Fibroblast of the aortic adventitia (primary cell): ENCODE results near the gene ABLIM2. TPM values are rescaled to one million over a fixed set of nuclear protein-coding genes. Genes with fewer than 3 reads are reported as not detected.
A peak's percentile ranks its signal among the peaks of the same experiment; 100 is the strongest.

Experiments
- DNase-seq: peaks from one replicate; pipeline ENCODE4 v3.0.0-alpha.2; 2010; ENCODE audit warnings: low read depth
- H3K4me3 ChIP-seq: 2 replicates; pipeline ENCODE4 v1.5.1; 2011; ENCODE audit warnings: low read depth, mild to moderate bottlenecking, control low read depth, low read length, moderate library complexity
- total RNA-seq: library from RNA; depleted of rRNA; stranded (reverse); fragments of >200 nt; gene quantifications from 2 replicates; pipeline ENCODE4 v1.2.3, GENCODE V29; 2012; ENCODE audit warnings: low replicate concordance
- TF ChIP-seq, protein P1 (sequence below): IDR thresholded peaks from 2 replicates; pipeline ENCODE4 v1.5.1; 2011; ENCODE audit warnings: mild to moderate bottlenecking, low read length, control low read depth, inconsistent platforms; ENCODE audit not compliant: insufficient read depth

Gene ABLIM2
- total RNA-seq, 1 donor = under 0.01 TPM

DNA sequence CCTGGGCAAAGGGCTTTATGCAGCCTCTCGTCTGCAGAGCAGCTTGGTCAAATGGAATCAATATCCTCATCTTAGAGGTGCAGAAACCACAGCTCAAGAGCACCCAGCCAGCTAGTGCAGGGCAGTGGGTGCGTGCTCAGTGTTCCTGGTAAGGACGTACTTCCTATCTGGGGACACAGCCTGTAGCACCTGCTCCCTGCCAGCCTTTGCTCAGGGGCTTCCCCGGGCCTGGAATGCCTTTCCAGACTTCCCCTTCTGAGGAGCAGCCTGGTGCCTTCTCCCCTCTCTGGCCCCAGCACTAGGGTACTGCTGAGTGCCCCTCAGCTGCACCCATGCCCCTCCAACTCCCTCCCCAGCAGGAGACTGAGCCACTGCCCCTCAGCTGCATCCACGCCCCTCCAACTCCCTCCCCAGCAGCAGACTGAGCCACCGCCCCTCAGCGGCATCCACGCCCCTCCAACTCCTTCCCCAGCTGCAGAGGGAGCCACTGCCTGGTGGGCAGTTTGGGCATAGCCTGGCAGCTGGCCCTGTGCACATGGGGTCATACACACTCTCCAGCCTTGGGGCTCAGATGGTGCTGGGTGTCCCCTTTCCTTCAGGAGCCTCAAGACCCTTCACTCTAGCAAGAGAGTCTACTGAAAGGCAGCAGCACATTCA is 176.7 kb downstream of the ABLIM2 start:
- H3K4me3 ChIP-seq = no peak overlapping the region
- TF ChIP-seq, protein P1, sequence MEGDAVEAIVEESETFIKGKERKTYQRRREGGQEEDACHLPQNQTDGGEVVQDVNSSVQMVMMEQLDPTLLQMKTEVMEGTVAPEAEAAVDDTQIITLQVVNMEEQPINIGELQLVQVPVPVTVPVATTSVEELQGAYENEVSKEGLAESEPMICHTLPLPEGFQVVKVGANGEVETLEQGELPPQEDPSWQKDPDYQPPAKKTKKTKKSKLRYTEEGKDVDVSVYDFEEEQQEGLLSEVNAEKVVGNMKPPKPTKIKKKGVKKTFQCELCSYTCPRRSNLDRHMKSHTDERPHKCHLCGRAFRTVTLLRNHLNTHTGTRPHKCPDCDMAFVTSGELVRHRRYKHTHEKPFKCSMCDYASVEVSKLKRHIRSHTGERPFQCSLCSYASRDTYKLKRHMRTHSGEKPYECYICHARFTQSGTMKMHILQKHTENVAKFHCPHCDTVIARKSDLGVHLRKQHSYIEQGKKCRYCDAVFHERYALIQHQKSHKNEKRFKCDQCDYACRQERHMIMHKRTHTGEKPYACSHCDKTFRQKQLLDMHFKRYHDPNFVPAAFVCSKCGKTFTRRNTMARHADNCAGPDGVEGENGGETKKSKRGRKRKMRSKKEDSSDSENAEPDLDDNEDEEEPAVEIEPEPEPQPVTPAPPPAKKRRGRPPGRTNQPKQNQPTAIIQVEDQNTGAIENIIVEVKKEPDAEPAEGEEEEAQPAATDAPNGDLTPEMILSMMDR = no peak
- DNase-seq = no peak

DNA sequence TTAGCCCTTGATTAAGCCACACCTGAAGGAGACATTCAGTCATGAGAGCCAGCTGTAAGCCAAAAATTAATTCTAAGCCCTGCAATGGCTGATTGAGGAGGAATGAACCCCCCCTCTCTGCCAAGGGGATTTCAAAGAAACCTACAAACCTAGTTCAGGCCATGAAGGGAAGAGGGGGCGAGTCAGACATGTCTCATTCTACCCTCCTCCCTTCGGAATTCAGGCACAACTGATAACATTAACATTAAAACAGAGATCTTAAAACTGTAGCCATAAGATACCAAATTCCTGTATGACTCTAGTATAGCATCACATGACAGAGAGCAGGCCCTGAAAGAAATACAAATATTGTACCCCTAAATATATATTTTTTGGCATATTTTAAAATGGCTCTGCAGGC is 178.6 kb downstream of the ABLIM2 start:
- DNase-seq = peak; percentile 58
- TF ChIP-seq, protein P1 = no peak

DNA sequence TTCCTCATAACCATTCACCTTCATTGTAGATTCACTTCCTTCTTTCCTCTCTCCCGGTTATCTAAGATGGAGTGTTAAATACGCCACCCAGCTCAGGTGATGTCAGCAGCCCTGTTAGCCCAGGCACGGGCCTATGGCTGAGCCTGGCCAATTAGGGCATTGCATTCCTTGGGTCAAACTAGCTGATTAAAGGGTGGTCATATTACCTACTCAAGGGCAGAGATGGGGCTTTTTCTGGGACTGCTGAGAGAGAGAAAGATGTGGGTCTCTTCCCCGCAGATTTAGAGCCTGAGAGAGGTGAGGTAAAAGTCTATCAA is 179.0 kb downstream of the ABLIM2 start:
- no peak for DNase-seq
- no peak overlapping the region for H3K4me3 ChIP-seq
- TF ChIP-seq, protein P1 = no peak

More for the DNA sequence above, 178.6 kb downstream of the ABLIM2 start:
- no peak overlapping the region for H3K4me3 ChIP-seq

DNA sequence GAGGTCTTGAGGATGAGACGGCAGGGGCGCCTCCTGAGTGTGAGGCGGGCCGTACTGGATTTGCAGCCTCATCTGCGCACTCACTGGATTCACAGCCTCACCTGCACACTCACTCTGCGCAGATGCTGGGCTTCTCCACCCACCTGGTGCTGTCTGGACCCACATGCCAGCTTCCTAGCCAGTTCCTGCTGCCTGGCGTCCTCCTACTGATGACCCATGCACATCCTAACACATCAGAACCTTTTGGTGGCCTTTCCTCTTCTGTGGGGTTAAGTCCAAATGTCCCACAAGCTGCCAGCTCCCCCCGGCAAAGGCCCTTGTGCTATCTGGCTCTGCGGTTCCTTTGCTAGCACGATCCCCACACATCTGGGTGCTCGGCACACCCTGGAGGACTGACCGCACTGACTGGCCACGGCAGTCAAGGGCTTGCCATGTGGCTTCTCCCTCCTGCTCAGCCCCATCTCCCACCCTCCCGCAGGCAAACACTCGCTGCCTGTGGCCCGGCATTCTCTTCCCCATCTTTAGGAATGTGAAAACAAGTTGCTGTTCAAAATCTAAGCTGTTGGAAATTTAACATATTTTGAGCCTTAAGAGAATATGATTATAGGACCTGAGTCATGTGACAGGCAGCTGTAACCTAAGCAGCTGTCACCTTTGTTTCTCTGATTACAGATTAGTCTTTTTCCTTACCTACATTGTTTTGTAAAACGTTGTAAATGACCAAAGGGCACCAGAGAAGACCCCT is 179.5 kb downstream of the ABLIM2 start:
- H3K4me3 ChIP-seq = no peak overlapping the region
- DNase-seq = no peak
- TF ChIP-seq, protein P1 = no peak

DNA sequence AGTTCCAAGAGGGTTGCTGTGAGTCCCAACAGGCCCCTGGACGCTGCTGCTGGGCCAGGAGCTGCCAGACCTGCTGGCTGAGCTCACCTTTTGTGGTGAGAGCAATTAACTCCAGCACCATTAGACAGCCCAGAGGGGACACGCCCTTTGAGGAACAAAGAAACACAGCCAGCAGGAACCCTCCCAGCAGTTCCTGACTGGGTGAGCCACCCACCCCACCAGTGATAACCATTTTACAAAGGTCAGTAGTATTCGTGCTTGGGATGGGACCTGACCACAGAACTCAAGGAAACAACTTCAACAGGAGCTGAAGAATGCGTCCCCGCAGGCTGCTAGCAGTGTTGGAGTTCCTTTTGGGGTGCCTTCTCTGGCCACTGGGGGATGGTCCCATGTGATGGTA is 180.1 kb downstream of the ABLIM2 start:
- H3K4me3 ChIP-seq = no peak overlapping the region

DNA sequence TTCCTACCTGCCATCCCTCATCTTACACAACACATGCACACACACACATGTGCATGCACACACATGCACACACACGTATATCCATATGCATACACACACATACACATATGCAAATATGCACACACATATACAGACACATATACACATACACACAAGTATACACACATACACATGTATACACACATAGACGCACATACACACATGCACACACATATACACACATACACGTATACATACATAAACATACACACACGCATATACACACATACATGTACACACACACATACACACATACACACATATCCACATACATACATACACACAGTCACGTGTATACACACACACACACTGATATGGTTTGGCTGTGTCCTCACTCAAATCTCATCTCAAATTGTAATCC is 182.0 kb downstream of the ABLIM2 start:
- TF ChIP-seq, protein P1 = no peak
- H3K4me3 ChIP-seq = no peak overlapping the region
- DNase-seq = no peak

More for the DNA sequence above, 180.1 kb downstream of the ABLIM2 start:
- TF ChIP-seq, protein P1 = no peak
- DNase-seq = no peak

DNA sequence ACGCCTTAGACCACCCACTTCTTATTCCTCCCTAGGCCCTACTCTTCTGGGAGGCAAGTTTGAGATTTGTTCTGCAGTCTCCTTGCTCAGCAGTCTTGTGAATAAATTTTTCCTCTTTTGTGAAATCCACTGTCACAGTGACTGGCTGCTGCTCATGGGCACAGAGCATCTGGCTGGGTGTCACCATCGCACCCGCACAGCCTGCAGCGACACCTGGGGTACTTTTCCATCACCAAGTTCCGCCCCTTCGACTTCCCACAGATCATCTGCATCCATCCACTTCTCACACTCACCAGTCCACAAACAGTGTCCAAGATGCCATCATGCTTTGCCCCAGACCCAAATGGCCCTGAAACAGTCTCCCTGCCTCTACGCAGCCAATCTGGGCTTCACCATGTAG is 182.6 kb downstream of the ABLIM2 start:
- no peak overlapping the region for H3K4me3 ChIP-seq
- no peak for DNase-seq
- TF ChIP-seq, protein P1 = no peak
